ENCODE measurements around the gene VARS2. TPM values are rescaled to one million over a fixed set of nuclear protein-coding genes. Genes with fewer than 3 reads are reported as not detected.
A peak's percentile ranks its signal among the peaks of the same experiment; 100 is the strongest.
"Not testable (repeated sequence)": the region's sequence is repeated elsewhere in the genome, so short reads cannot be mapped to it uniquely, and the experiment has no call there.

The VARS2 gene
- polyA plus RNA-seq, 4 donors, result 26.1 to 59.5 (median 35.3) TPM

GRCh38 chr6:30895343-30895742, 18.7 kb upstream of the VARS2 start:
- DNase-seq (ENCODE audit: low read depth in 4 of 4, low spot score in 3 of 4), result no peak

- DNase-seq (ENCODE audit: low read depth in 4 of 4, low spot score in 3 of 4), result no peak
These were observed 17.5 kb upstream of the VARS2 start for GRCh38 chr6:30896541-30896940.

GRCh38 chr6:30897882-30898281, 16.2 kb upstream of the VARS2 start:
- no peak for DNase-seq (ENCODE audit: low read depth in 4 of 4, low spot score in 3 of 4)

- DNase-seq (ENCODE audit: low read depth in 4 of 4, low spot score in 3 of 4), result no peak
These were observed 15.2 kb upstream of the VARS2 start for GRCh38 chr6:30898750-30899360.

- DNase-seq (ENCODE audit: low read depth in 4 of 4, low spot score in 3 of 4), result no peak
These were observed 13.1 kb upstream of the VARS2 start for GRCh38 chr6:30900863-30901417.

GRCh38 chr6:30901436-30901835, 12.6 kb upstream of the VARS2 start:
- DNase-seq (ENCODE audit: low read depth in 4 of 4, low spot score in 3 of 4), result no peak

- not testable (repeated sequence) for DNase-seq (ENCODE audit: low read depth in 4 of 4, low spot score in 3 of 4)
These were observed 11.8 kb upstream of the VARS2 start for GRCh38 chr6:30902196-30902595.

GRCh38 chr6:30902709-30903108, 11.3 kb upstream of the VARS2 start:
- DNase-seq (ENCODE audit: low read depth in 4 of 4, low spot score in 3 of 4), result no peak

GRCh38 chr6:30903236-30903635, 10.8 kb upstream of the VARS2 start:
- DNase-seq (ENCODE audit: low read depth in 4 of 4, low spot score in 3 of 4), result no peak

- peak in 1 of 4 donors; percentile 7 for DNase-seq (ENCODE audit: low read depth in 4 of 4, low spot score in 3 of 4)
These were observed 6.7 kb upstream of the VARS2 start for GRCh38 chr6:30907290-30907757.

- DNase-seq (ENCODE audit: low read depth in 4 of 4, low spot score in 3 of 4), result peak; percentile 91 to 98 (median 96)
These were observed 6.1 kb upstream of the VARS2 start, which contains the start of gene GTF2H4 for GRCh38 chr6:30907758-30908591. TSS of gene GTF2H4 (plus strand) at chr6:30908207.

- no peak for DNase-seq (ENCODE audit: low read depth in 4 of 4, low spot score in 3 of 4)
These were observed 5.3 kb upstream of the VARS2 start for GRCh38 chr6:30908700-30909099.

GRCh38 chr6:30910473-30910872, 3.6 kb upstream of the VARS2 start:
- not testable (repeated sequence) for DNase-seq (ENCODE audit: low read depth in 4 of 4, low spot score in 3 of 4)

GRCh38 chr6:30912746-30913520, 1.1 kb upstream of the VARS2 start:
- no peak for DNase-seq (ENCODE audit: low read depth in 4 of 4, low spot score in 3 of 4)

- no peak for DNase-seq (ENCODE audit: low read depth in 4 of 4, low spot score in 3 of 4)
These were observed 340 bp upstream of the VARS2 start for GRCh38 chr6:30913721-30914075.

- no peak for DNase-seq (ENCODE audit: low read depth in 4 of 4, low spot score in 3 of 4)
These were observed 984 bp downstream of the VARS2 start for GRCh38 chr6:30914854-30915590.

GRCh38 chr6:30915591-30915946, 1.5 kb downstream of the VARS2 start:
- DNase-seq (ENCODE audit: low read depth in 4 of 4, low spot score in 3 of 4), result peak in 2 of 4 donors; percentile 53 to 67

GRCh38 chr6:30917041-30917440, 3.0 kb downstream of the VARS2 start:
- no peak for DNase-seq (ENCODE audit: low read depth in 4 of 4, low spot score in 3 of 4)

- no peak for DNase-seq (ENCODE audit: low read depth in 4 of 4, low spot score in 3 of 4)
These were observed 3.4 kb downstream of the VARS2 start for GRCh38 chr6:30917487-30917886.

GRCh38 chr6:30918670-30919069, 4.6 kb downstream of the VARS2 start:
- DNase-seq (ENCODE audit: low read depth in 4 of 4, low spot score in 3 of 4), result no peak
